ENCODE data around the gene SYVN1. TPM values are rescaled to one million over a fixed set of nuclear protein-coding genes. Genes with fewer than 3 reads are reported as not detected.

SYVN1 gene
- total and polyA plus RNA-seq, 2 donors (not counting 3 experiments of a cell fraction or from before 2014, with no cell fraction given), result 34.5 to 45.1 TPM

DNA sequence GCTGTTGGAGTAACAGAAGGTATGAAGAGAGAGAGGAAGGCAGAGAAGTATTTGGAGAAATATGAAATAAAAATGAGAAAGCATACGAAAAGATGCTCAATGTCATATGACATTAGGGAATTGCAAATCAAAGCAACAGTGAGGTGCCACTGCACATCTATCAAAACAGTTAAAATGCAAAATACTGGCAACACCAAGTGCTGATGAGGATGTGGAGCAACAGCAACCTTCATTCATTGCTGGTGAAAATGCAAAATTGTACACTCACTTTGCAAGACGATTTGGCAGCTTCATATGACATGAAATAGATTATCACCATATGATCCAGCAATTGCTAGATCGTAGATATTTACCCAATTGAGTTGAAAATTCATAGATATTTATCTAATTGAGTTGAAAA lies 26.3 kb upstream of the SYVN1 start:
- Histone ChIP-seq H3K9ac (replicated peaks; ENCODE audit: extremely low read depth, insufficient read depth, low read length) (no peak overlapping the region), H3K4me2 (ENCODE audit: insufficient read depth, low read length) (no peak overlapping the region), H3K9me3 (replicated peaks; ENCODE audit: control insufficient read depth, insufficient read depth, low read length) (no peaks in the 10 kb centered on the region), H3K27me3 (ENCODE audit: control insufficient read depth in 2 of 2, insufficient read depth in 2 of 2, low read length in 2 of 2) (no peaks in the 10 kb centered on the region), H2AFZ (ENCODE audit: low read depth, low read length) (no peak overlapping the region), H3K9me1 (replicated peaks; ENCODE audit: control insufficient read depth, extremely low read depth, insufficient read depth, low read length) (no peaks in the 10 kb centered on the region), H3K27ac (ENCODE audit: insufficient read depth, low read depth, low read length) (no peak overlapping the region), H3K79me2 (ENCODE audit: control insufficient read depth, insufficient read depth, low read length) (no peaks in the 10 kb centered on the region), H3K36me3 (ENCODE audit: control insufficient read depth in 2 of 2, extremely low read depth in 1 of 2, insufficient read depth in 2 of 2, low read length in 2 of 2) (no peaks in the 10 kb centered on the region), H3K4me3 (replicated peaks in 1 of 3; ENCODE audit: insufficient read depth in 1 of 3, low read depth in 1 of 3, low read length in 3 of 3) (no peak overlapping the region), H3K4me1 (ENCODE audit: control insufficient read depth, extremely low read depth, insufficient read depth, low read length) (no peaks in the 10 kb centered on the region), H4K20me1 (replicated peaks; ENCODE audit: control insufficient read depth, extremely low read depth, insufficient read depth, low read length) (no peaks in the 10 kb centered on the region)
- ChIA-PET CTCF (no interaction called here), POLR2A (no interaction called here)
- no peak for TF ChIP-seq POLR2AphosphoS5 (IDR thresholded peaks at IDR 0.05; ENCODE audit: insufficient read depth, low read depth, low read length)
- no peak for TF ChIP-seq POLR2A (IDR thresholded peaks at IDR 0.05; ENCODE audit: low read depth, low read length)
- TF ChIP-seq CTCF (IDR thresholded peaks at IDR 0.05; ENCODE audit: extremely low read depth in 1 of 2, insufficient read depth in 1 of 2, low read depth in 1 of 2, low read length in 2 of 2), result no peak
- no peak for TF ChIP-seq MAX (IDR thresholded peaks at IDR 0.05; ENCODE audit: insufficient read depth, insufficient read length)
- TF ChIP-seq JUN (IDR thresholded peaks at IDR 0.05; ENCODE audit: borderline replicate concordance, insufficient read depth, insufficient read length, low read depth), result no peak
- no peak for TF ChIP-seq FOS (IDR thresholded peaks at IDR 0.05; ENCODE audit: borderline replicate concordance, insufficient read depth, low read length)
- no peak for TF ChIP-seq GATA2 (IDR thresholded peaks at IDR 0.05; ENCODE audit: insufficient read depth, insufficient read length, low read depth, low read length)
- no peak for TF ChIP-seq MYC (IDR thresholded peaks at IDR 0.05; ENCODE audit: low read depth, low read length)
- no peak for TF ChIP-seq EZH2 (IDR thresholded peaks at IDR 0.05; ENCODE audit: borderline replicate concordance, low read depth, low read length, severe bottlenecking)
- DNase-seq (ENCODE audit: low read depth, low spot score) (no peak), FAIRE-seq (no peak)
- dilution Hi-C loops (cut with MboI; ENCODE audit: extremely low pct_ligation_motif_present, low sequenced_read_pairs), result no loop called here
- intact Hi-C loops (cut with micrococcal nuclease), result no loop called here
- no TSS peak for BruUV-seq (replicated peaks)

All from endothelial cell of umbilical vein (primary cell).